HG03135 (cell line): ENCODE measurements around the gene STARD7.
"Not testable (repeated sequence)": the region's sequence is repeated elsewhere in the genome, so short reads cannot be mapped to it uniquely, and the experiment has no call there.

Source experiments
- ATAC-seq: cut with Tn5 transposase; IDR thresholded peaks from one replicate; pipeline ENCODE4 v1.9.1; 2021; ENCODE audit warnings: mild to moderate bottlenecking, moderate library complexity; ENCODE audit not compliant: unreplicated experiment

Gene STARD7

DNA sequence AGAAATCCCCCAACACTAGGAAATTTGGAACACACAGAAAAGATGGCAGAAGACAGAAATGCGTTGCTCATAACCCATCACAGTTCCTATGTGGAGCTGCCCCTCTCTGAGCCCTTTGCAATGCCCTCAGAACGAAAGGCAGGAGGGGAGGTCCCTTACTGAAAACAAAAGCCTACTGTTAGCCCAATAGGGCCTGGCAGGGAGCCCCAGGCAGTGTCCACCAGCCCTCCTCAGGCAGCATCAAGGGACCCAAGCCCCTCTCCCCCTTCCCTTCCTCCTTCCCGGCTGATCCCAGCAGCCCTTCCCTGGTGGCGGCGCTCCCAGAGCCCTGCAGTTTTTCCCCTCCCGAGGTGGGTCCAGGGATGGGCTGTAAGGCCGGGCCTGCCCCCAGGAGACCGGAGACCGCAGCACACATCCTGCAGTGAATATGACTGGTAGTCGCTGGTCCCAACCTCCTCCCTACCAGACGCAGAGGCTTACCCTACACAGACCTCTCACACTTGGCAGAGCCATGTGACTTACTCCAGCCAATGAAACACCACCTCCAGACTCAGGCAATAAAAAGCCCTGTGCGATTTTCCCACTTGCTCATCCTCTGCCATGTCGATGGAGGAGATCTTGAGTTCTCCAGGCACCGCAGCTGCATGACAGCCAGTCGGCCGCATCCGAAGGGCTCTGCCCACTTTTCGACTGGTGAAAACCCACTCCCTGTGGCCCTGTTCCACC is 44.0 kb downstream of the STARD7 start:
- ATAC-seq, result peak; percentile 50

DNA sequence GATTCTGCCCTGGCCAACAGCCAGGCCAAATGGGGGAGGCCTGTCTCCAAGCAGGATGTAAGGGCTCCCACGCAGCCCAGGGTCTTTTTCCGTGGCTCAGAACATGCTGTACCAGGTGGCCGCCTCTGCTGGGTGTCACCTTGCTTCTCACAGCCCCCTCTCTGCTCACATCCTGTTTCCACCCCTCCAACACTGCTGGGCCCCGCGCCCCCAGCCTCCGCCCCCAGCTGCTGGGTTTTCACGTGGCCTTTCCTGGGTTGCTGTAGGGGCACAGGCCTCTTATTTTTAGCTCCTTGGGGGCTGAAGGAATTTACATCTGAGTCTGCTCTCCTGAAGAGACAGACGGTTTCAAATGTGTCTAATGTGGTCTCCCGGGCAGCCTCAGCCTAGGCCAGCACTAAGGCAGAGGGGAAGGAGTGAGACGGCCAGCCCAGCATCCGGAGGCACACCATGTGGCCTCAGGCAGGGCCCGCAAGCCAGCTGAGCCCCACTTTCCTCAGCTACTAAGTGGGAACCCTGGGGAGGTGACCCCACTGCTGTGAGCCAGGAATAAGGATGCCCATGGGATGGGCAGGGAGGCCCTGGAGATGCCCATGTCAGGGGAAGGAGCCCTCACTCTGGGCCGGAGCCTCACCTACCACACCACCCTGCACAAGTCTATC is 44.7 kb downstream of the STARD7 start:
- peak; percentile 72 for ATAC-seq

DNA sequence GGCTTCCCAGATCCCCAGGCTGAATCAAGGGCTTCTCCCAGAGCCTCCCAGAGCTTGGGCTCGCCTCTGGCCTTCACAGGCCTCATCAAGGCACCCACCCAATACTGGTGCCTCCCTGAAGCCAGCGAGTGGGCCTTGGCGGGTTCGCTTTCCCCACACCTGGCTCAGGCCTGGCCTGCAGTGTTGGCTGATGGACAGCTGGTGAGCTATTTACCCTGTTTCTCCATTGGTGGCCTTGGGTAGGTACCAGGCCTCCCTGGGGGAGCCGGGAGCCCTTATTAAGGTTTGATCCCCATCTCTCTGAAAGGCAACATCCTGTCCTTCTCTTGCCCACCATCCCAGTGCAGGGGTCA is 45.2 kb downstream of the STARD7 start:
- ATAC-seq, result no peak

DNA sequence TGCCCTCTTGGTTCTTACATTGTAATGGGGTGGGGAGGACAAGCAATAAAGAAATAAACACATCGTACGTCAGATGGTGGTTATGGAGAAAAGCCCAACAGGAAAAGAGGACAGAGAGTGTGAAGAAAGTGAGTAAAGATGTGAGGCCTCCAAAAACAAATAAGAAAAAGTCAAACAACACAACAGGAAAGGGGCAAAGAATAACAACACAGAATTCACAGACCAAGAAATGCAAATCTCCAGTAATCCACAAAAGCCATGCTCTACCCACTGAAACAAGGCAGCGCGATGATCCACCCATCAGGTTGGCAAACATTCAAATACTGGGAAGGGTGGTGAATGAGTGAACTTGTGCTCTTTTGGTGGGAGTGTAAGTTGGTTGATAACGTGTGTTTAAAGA is 46.7 kb downstream of the STARD7 start:
- no peak for ATAC-seq

DNA sequence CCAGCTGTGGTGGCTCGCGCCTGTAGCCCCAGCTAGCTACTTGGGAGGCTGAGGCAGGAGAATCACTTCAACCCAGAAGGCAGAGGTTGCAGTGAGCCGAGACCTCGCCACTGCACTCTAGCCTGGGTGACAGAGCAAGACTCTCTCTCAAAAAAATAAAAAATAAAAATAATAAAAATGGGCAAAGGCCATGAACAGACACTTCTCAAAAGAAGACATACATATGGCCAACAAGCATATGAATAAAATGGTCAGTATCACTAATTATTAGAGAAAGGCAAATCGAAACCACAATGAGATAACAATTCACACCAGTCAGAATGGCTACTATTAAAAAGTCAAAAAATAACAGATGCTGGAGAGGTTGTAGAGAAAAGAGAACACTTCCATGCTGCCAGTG is 48.3 kb downstream of the STARD7 start:
- not testable (repeated sequence) for ATAC-seq

DNA sequence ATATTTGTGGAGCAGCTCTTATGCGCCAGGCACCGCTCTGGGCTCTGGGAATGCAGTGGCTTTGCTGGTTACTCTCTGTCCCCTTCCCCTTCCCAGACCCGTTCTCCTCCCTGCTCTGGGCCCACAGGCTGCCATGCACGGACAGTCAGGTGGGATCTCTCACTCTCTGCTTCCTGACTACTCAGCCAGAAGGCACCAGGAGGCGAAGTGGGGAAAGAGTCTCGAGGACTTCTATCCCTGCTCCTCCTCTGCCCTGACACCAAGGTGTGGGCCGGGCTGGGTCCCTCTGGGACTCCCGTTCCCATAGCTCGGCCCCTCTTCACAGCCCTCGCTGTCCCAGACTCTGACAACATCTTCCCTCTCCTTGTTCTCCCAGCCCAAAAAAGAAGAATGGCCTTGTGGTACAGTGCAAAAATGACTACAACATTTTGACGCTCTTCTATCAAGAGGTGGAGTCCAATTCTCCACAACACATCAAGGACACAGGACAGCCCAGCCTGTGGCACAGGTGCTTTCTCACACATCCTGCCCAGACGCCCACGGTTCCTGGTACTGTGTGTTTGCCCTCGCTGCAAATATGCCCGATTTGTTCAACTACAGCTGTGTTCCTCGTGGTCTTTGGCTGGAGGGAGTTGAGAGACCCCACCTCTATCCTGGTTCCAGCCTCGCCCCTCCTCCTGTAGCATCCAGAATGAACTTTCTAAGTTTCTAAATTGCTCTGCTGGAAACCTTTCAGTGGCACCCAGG is 49.4 kb downstream of the STARD7 start:
- ATAC-seq, result no peak

DNA sequence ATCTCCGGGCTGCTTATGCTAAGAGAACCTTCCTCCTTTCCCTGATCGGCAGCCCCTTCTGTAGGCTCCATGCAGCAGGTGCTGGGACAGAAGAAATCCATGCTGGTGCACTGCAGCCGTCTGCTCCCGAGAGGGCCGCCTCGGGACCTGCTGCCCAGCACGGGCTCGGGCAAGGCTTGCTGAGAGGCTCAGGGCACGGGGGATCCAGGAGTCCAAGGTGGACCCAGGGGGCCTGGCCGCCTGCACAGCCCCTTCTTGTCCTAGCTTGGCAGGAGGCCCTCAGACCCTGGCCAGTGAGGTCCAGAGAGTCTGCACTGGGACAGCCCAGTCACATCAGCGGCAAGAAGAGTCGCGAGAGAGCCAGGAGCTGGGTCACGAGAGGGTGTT is 50.1 kb downstream of the STARD7 start:
- no peak for ATAC-seq

DNA sequence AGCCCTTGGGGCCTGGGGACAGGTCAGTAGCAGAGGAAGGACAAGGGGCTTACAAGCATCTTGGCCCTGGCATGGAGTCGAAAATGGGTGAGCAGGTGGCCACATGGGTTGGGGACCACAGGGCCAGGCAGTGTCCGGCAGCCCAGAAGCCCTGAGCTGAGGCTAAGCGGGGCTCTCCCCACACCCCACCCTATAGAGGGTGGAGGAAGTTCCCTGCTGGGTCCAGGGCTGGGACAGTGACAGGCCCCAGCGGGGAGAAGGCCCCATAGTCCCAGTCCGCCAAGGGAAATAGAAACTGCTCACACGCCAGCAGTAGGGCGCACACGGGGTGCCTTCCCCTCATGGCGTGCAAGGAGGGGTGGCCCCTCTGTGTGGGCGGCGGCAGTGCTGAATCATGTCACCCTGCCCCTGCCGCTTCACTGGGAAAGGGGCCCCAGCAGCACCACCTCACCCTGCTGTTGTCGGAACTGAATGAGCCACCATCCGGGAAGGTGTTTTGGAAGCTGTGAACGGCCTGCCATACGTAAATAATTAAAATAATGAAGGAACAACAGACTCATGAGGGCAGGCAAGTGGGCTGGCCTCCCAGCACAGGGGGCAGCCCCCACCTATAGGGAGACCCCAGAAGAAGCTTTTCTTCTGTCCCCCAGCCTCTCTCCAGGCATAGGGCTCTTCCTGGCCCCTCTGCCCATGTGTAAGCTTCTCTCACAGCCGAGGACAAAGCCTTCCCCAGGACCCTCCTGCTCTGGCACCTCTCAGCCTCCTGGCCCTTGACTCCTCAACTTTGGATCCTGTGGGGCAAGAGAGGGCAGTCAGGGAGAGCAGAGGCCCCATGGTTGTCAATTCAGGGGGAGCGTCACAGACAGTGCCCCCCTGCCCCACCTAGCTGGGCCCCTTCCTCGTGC is 50.7 kb downstream of the STARD7 start:
- ATAC-seq, result peak; percentile 58

DNA sequence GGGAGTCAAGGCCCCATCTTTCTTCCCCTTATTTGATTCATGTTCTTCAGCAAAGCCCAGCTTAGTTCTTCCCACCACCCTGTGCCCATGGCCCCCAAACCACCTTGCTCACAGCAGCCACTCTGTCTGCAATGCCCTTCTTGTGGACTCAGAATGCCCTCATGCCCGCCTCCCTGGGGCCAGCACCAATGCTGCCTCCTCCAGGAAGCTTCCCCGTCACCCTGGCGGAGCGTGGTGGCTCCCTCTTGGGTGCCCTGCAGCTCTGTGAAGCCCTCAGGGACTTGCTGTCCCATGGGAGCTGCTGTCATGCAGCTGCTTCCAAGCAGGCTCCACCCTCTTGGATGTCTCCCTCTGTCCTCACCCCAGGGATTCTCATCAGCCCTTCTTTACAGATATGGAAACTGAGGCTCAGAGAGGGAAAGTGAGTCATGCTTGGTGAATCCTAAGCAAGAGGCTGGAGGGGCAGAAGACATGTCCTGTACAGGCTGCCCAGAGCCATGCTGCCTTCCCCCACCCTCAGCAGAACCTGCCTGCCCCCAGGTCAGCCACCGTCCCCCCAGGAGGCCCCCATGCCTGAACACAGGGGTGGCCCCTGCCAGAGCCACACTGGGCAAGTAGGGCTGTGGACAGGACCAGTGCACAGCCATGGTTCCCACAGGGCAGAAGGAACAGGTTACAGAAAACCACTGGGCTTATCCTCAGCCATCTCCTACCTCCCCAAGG is 51.5 kb downstream of the STARD7 start:
- peak; percentile 44 for ATAC-seq

DNA sequence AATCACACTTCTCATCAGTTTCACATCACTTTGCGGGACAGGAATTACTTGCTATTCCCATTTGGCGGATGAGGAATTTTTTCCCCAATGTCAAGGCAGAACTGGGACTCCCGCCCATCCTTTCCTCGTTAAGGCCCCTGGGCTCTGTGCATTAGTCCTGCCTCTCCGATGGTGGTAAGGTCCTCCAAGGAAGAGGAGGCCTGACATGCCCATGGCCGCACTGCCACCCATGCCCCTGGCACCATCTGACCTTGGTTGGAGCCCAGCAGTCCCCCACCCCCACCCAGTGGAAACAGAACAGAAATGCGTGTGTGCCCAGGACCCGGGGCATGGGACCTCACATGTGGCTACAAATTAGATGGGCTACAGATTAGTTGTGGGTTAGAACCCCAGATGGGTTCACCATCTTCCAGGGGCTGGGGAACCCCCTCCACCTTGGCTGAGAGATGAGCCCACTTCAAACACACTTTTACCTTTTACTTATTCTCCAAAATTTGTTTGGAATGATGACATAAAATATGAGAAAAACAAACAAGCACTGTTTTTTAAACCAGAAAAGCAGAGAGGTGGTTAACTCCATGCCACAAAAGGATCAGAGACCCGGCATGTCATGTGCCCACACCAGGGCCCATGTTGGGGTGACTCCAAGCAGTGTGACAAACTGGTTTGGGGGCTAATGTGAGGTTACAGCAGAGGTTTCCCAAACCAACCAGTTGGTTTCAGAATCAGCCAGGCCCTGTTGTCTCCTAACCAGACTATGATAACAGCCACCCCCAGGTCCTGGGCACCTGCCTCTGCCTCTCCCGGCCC is 52.4 kb downstream of the STARD7 start:
- no peak for ATAC-seq

DNA sequence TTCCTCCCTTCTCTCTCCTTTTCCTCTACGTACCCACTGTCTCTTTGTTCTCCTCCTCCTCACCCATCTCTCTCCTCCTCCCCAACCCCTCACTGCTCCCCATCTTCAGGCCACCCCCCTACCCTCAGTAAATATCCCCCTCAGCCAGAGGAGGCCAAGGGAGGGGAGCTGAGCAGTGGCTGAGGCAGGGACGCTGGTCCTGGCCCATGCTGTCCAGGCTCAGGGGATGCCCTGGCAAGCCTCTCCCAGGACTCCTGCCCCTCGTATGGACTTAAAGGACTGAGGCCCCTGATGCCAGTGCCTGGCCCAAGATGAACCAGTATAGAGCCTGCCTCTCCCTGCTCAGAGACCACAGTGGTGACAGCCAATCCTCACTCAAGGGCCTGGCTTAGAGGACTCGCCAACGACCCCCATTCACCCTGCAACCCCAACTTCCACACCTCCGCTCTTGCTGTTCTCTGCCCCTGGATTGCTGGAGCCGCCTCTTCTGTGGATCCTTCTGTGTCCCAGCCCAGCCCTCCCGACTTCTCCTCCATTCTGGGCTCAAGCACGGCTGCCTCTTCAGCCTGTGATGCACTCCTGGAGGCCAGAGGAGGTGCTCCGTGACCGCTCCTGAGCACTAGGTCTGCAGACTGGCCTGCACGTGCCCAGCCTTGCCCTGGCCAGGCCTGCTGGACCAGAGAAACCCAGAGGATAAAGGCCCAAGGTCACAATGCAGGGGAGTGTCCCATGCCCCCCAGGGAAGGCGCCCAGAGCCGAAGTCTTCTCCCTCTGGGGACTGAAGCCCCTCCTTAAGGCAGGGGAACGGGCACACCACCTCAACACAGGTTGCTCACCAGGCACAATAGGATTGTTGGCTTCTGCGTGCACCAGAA is 53.9 kb downstream of the STARD7 start:
- ATAC-seq, result no peak

DNA sequence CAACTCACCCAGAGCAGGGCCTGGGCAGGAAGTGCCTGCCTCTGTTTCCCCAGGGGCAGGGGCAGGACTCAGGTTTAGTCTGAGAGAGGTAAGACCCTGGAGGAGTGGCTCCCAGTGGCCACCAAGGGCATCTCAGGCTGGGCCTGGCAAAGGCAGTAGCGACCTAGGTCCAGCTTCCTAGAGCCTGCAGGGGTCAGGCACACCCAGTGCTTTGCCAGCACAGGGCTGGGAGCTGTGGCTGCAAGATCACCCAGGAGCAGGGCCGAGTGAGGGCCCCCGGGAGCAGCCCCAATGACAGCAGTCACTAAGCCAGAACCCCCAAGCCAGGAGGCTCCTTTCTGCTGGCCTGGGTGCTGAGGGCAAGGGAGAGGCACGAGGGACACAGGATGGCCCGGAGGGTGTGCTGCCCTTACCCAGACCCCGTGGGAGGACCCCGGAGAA is 54.6 kb downstream of the STARD7 start:
- ATAC-seq, result no peak

DNA sequence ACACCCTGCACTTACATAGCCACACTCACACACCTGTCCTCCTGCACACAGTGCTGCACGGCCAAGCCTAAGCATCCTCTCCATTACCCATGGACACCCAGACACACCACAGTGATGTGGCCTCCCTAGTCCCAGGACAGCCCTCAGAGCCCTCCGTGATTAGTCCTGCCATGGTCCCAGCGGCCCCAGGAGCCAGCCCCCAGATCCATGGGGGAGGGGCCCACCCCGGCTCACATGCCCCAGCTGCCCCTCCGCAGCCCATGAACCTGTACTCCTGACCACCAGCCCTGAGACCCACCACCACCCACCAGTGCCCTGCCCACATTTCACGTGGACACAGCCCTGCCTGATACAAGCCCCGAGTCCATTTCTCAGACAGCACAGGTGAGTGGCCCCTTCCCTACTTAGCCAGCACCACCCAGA is 55.3 kb downstream of the STARD7 start:
- ATAC-seq, result no peak

DNA sequence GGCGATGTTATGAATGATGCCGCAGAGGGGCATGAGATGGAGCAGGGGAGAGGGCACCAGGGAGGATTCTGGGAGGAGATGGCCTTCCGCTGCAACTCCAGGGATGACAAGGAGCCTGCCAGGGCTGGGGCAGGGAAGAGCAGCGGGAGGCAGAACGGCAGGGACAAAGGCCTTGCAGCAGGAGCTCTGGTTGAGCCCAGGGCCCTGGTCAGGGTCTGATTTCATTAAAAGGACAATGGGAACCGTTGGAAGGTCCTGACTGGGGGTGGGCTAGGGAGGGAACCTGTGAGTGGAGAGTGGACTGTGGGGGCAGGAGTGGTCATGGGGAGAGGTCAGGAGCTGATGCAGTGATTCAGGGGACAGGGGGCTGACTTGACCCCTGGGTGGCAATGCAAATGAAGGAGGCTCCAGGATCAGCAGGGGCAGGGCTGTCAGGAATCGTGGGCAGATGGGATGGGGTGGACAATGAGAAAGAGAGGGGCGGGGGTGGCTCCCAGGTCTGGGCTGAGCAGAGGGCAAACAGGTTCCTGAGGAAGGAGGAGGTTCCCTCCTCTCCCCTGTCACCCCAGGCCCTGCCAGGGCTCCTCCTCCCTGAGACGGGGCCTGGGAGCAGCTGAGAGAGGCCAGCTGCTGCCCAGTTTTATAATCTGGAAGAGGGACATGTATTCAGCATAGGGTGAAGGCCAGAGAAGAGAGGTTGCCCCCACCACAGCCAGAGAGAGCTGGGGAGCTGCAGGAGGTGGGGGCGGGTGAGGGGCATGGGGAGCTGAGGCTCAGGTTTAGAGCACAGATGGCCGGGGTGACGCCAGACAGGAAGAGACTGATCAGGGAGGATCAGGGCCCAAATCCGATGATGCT is 56.1 kb downstream of the STARD7 start:
- no peak for ATAC-seq

DNA sequence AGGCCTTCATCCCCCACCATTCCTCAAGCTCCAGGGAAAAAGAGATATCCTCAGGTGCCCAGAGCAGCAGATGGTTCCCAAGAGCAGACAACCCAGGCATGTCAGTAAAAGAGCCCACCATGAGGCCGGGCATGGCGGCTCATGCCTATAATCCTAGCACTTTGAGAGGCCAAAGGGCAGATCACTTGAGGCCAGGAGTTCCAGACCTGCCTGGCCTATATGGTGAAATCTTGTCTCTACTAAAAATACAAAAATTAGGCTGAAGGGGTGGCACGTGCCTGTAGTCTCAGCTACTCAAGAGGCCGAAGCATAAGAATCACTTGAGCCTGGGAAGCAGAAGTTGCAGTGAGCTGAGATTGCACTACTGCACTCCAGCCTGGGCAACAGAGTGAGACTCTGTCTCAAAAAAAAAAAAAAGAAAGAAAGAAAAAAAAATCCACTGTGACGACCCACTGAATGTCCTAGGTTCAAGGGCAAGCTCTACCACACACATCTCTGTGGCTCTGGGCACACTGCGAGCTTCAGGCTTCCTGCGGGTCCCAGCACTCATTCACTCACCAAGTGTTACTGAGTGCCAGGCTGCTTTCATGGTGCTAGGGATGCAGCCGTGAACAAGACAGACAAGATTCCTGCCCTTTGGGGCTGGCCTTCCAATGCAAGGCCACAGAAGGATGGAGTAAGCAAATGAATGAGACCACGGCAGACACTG is 56.9 kb downstream of the STARD7 start:
- no peak for ATAC-seq

DNA sequence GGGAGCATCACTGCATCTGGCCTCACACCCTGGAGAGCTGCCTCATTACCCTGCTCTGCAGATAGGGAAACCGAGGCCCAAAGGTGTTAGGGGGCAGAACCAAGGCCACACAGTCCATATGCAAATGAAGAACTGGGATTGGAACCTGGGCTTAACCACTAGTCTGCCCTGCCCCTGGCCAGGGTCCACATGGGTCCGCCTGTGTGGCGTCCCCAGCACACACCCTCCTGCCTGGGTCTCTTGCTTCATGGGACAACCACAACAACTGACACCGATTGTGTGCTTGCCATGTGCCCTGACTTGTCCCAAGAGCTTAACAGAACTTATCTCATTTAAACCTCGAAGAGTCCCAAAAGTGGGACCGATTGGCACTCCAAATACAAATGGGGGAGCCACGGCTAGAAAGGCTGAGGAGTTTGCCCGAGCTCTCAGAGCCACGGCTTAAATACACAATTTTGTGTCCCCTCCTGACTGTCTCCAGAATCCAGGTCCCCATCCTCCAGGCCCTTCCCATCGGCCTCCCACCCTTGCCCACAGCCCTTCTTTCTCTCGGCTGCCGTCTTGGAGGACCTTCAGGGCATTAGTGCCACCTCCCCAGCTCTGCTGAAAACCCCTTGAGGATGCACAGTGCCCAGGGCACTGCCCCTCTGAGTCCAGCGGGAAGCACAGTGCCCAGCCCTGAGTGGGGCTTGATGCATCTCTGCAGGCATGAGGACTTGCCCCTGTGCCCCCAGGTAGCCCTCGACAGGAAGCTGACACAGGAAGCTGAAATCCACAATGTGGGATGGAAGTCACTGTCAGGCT is 57.6 kb downstream of the STARD7 start:
- ATAC-seq, result no peak
